HL-60 (cell line): Measurements from ENCODE around the gene TXNDC12.
"Not testable (repeated sequence)": the region's sequence is repeated elsewhere in the genome, so short reads cannot be mapped to it uniquely, and the experiment has no call there.

ENCODE experiments used
- DNase-seq, 2 experiments: peaks; one replicate each; pipeline ENCODE4 v3.0.0-alpha.2; 2010 to 2020; ENCODE audit warnings: low read depth in 1 of 2, low spot score in 1 of 2
- H3K27ac ChIP-seq: fragments of 250-450 bp; sonication (Bioruptor Pico); replicated peaks from 2 replicates; pipeline ENCODE4 v1.5.1; 2020; ENCODE audit warnings: mild to moderate bottlenecking, moderate library complexity
- H3K27me3 ChIP-seq: fragments of 250-450 bp; sonication (Bioruptor Pico); 2 replicates; pipeline ENCODE4 v1.5.1; 2021; ENCODE audit warnings: mild to moderate bottlenecking, moderate library complexity; ENCODE audit not compliant: insufficient read depth, poor library complexity, severe bottlenecking
- H3K4me3 ChIP-seq: replicated peaks from 2 replicates; pipeline ENCODE4 v1.5.1; 2011; ENCODE audit warnings: mild to moderate bottlenecking, control low read depth, low read length; ENCODE audit not compliant: insufficient read depth
- GABPA ChIP-seq: IDR thresholded peaks from 2 replicates; pipeline ENCODE4 v1.6.1; 2012; ENCODE audit warnings: low read depth
- POLR2AphosphoS5 ChIP-seq: IDR thresholded peaks from 2 replicates; pipeline ENCODE4 v1.6.1; 2012; ENCODE audit warnings: low read depth
- REST ChIP-seq: IDR thresholded peaks from 2 replicates; pipeline ENCODE4 v1.6.1; 2012; ENCODE audit warnings: low read depth; ENCODE audit not compliant: insufficient replicate concordance
- SPI1 ChIP-seq: IDR thresholded peaks from 2 replicates; pipeline ENCODE4 v1.6.1; 2012; ENCODE audit warnings: low read depth, mild to moderate bottlenecking, borderline replicate concordance
- TF ChIP-seq, protein P1 (sequence below): IDR thresholded peaks from one replicate; pipeline ENCODE4 v1.5.1; 2011; ENCODE audit warnings: low read length, control low read depth, inconsistent platforms; ENCODE audit not compliant: insufficient read depth

The TXNDC12 gene

GRCh38 chr1:52053862-52054261, 1.1 kb downstream of the TXNDC12 start:
- no peak overlapping the region for H3K27ac ChIP-seq
- no peaks in the 10 kb centered on the region for H3K27me3 ChIP-seq
- H3K4me3 ChIP-seq, result peak overlapping the region; percentile 87
- no peak for TF ChIP-seq SPI1
- no peak for TF ChIP-seq GABPA
- TF ChIP-seq REST, result no peak
- TF ChIP-seq POLR2AphosphoS5, result no peak
- TF ChIP-seq, protein P1, sequence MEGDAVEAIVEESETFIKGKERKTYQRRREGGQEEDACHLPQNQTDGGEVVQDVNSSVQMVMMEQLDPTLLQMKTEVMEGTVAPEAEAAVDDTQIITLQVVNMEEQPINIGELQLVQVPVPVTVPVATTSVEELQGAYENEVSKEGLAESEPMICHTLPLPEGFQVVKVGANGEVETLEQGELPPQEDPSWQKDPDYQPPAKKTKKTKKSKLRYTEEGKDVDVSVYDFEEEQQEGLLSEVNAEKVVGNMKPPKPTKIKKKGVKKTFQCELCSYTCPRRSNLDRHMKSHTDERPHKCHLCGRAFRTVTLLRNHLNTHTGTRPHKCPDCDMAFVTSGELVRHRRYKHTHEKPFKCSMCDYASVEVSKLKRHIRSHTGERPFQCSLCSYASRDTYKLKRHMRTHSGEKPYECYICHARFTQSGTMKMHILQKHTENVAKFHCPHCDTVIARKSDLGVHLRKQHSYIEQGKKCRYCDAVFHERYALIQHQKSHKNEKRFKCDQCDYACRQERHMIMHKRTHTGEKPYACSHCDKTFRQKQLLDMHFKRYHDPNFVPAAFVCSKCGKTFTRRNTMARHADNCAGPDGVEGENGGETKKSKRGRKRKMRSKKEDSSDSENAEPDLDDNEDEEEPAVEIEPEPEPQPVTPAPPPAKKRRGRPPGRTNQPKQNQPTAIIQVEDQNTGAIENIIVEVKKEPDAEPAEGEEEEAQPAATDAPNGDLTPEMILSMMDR, result no peak
- DNase-seq, result no peak

GRCh38 chr1:52049337-52049736, 5.7 kb downstream of the TXNDC12 start:
- not testable (repeated sequence) for H3K27ac ChIP-seq, DNase-seq, H3K4me3 ChIP-seq, H3K27me3 ChIP-seq

DNA sequence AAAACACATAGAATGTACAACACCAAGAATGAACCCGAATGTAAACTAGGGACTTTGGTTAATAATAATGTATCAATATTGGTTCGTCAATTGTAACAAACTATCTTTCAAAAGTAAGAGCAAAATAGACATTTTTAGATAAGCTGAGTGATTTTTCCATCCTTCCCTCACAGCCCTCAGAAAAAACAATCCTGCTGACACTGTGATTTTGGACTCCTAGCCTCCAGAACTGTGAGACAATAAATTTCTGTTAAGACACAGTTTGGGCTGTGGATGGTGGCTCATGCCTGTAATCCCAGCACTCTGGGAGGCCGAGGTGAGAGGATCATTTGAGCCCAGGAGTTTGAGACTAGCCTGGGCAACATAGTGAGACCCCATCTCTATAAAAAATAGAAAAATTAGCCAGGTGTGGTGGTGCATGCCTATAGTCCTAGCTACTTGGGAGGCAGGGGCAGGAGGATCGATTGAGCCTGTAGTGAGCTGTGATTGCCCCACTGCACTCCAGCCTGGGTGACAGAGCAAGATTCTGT, 9.3 kb downstream of the TXNDC12 start:
- H3K27ac ChIP-seq, DNase-seq, H3K27me3 ChIP-seq, H3K4me3 ChIP-seq: not testable (repeated sequence)

GRCh38 chr1:52045236-52045635, 9.8 kb downstream of the TXNDC12 start:
- no peak for DNase-seq
- Histone ChIP-seq H3K27me3 (no peaks in the 10 kb centered on the region), H3K27ac (no peak overlapping the region), H3K4me3 (no peak overlapping the region)
- TF ChIP-seq GABPA, result no peak
- TF ChIP-seq, protein P1, result no peak
- TF ChIP-seq SPI1, result no peak
- TF ChIP-seq POLR2AphosphoS5, result no peak
- TF ChIP-seq REST, result no peak

- TF ChIP-seq, protein P1, result no peak
- TF ChIP-seq GABPA (no peak), SPI1 (no peak), REST (no peak), POLR2AphosphoS5 (no peak)
- no peak for DNase-seq
- H3K27me3 ChIP-seq, result no peaks in the 10 kb centered on the region
- no peak overlapping the region for H3K4me3 ChIP-seq
- no peak overlapping the region for H3K27ac ChIP-seq
Measured at GRCh38 chr1:52041551-52042185, 13.3 kb downstream of the TXNDC12 start.
